DND-41 (cell line): ENCODE results near the gene FBF1.

Source experiments
- ATAC-seq: fragments of 200-7000 bp; cut with Tn5 transposase; 3 replicates; pipeline ENCODE4 v1.9.1; 2021; ENCODE audit warnings: low read depth; ENCODE audit not compliant: insufficient read depth
- DNase-seq: peaks from one replicate; pipeline ENCODE4 v3.0.0-alpha.2; 2020
- H2AFZ ChIP-seq: 2 replicates; pipeline ENCODE4 v1.6.0; 2012; ENCODE audit warnings: low read depth, low read length
- H3K27ac ChIP-seq: 2 replicates; pipeline ENCODE4 v1.5.1; 2012; ENCODE audit warnings: low read length, inconsistent platforms
- H3K27me3 ChIP-seq: fragments of 200-600 bp; sonication (generic); 2 replicates; pipeline ENCODE4 v1.6.0; 2012; ENCODE audit warnings: low read length, mild to moderate bottlenecking, inconsistent platforms; ENCODE audit not compliant: insufficient read depth, poor library complexity
- H3K36me3 ChIP-seq: 2 replicates; pipeline ENCODE4 v1.5.1; 2012; ENCODE audit warnings: low read length, inconsistent platforms; ENCODE audit not compliant: insufficient read depth
- H3K4me1 ChIP-seq: 2 replicates; pipeline ENCODE4 v1.5.1; 2012; ENCODE audit warnings: mild to moderate bottlenecking, low read length; ENCODE audit not compliant: insufficient read depth
- H3K4me2 ChIP-seq: 2 replicates; pipeline ENCODE4 v1.6.0; 2012; ENCODE audit warnings: mild to moderate bottlenecking, moderate library complexity, low read length, inconsistent platforms; ENCODE audit not compliant: insufficient read depth
- H3K4me3 ChIP-seq, 2 experiments: fragments of 200-600 bp in 1 of 2; shearing (Covaris generic) in 1 of 2; 2 replicates each; pipeline ENCODE4 v1.5.1; 2012 to 2016; ENCODE audit warnings: inconsistent platforms in 2 of 2, low read length in 2 of 2, mild to moderate bottlenecking in 2 of 2, low read depth in 1 of 2, moderate library complexity in 1 of 2
- H3K79me2 ChIP-seq: 2 replicates; pipeline ENCODE4 v1.6.0; 2012; ENCODE audit warnings: low read length, inconsistent platforms; ENCODE audit not compliant: insufficient read depth
- H3K9ac ChIP-seq: 2 replicates; pipeline ENCODE4 v1.6.0; 2012; ENCODE audit warnings: low read depth, mild to moderate bottlenecking, inconsistent platforms, low read length, moderate library complexity
- H3K9me3 ChIP-seq: 2 replicates; pipeline ENCODE4 v1.5.1; 2012; ENCODE audit warnings: low read length, moderate library complexity, mild to moderate bottlenecking, inconsistent platforms; ENCODE audit not compliant: insufficient read depth, severe bottlenecking
- H4K20me1 ChIP-seq: 2 replicates; pipeline ENCODE4 v1.6.0; 2012; ENCODE audit warnings: low read length; ENCODE audit not compliant: insufficient read depth
- EZH2 ChIP-seq: IDR thresholded peaks from 3 replicates; pipeline ENCODE4 v1.6.1; 2012; ENCODE audit warnings: borderline replicate concordance, low read depth, mild to moderate bottlenecking, moderate library complexity, low read length, inconsistent platforms; ENCODE audit not compliant: severe bottlenecking
- TF ChIP-seq, protein P1 (sequence below): IDR thresholded peaks from 2 replicates; pipeline ENCODE4 v1.5.1; 2012; ENCODE audit warnings: borderline replicate concordance, low read length, moderate library complexity, mild to moderate bottlenecking; ENCODE audit not compliant: poor library complexity, severe bottlenecking; ENCODE audit errors: extremely low read depth

FBF1 gene

DNA sequence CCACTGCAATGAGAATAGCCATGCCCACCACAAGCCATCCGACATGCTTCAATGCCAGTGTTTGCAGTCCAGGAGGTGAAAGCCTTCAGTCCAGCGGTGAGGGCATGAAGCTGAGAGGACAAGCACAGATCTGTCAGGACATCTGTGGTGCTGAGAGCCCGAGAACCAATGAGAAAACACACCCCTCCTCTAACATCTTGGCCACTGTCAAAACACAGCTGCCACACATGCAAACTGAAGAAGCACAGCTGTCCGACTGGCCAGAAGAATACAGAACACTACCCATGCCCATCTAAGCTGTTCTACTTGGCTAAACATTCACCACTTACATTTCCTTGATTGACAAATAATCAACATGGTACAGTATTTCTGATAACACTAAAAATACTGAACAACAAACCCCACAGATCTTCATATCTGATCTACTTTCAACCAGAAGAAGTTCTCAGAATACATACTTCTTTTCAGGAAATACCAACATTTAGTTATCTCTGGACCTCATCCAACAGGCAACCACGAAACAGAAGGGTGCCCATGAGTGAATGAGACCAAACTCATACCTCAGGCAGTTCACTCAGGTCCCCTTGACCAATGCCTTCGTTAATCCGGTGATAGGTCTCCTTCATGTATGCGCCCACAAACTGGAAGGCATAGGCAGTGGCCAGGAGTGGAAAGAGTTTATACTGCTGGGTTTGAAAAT is 10.2 kb upstream of the FBF1 start:
- H3K36me3 ChIP-seq, result peaks cover 78% of the 10 kb centered on the region
- 0 out of 2 replicates have a peak, but pooled peaks cover 5% of the 10 kb centered on the region for H3K4me1 ChIP-seq
- ATAC-seq, result 0 out of 3 replicates have a peak, but pooled peaks have one; percentile 19
- no peaks in the 10 kb centered on the region for H4K20me1 ChIP-seq
- no peak overlapping the region for H2AFZ ChIP-seq
- no peaks in the 10 kb centered on the region for H3K9me3 ChIP-seq
- H3K9ac ChIP-seq, result no peak overlapping the region
- H3K27ac ChIP-seq, result no peak overlapping the region
- H3K79me2 ChIP-seq, result no peaks in the 10 kb centered on the region
- no peak overlapping the region for H3K4me3 ChIP-seq
- TF ChIP-seq, protein P1, sequence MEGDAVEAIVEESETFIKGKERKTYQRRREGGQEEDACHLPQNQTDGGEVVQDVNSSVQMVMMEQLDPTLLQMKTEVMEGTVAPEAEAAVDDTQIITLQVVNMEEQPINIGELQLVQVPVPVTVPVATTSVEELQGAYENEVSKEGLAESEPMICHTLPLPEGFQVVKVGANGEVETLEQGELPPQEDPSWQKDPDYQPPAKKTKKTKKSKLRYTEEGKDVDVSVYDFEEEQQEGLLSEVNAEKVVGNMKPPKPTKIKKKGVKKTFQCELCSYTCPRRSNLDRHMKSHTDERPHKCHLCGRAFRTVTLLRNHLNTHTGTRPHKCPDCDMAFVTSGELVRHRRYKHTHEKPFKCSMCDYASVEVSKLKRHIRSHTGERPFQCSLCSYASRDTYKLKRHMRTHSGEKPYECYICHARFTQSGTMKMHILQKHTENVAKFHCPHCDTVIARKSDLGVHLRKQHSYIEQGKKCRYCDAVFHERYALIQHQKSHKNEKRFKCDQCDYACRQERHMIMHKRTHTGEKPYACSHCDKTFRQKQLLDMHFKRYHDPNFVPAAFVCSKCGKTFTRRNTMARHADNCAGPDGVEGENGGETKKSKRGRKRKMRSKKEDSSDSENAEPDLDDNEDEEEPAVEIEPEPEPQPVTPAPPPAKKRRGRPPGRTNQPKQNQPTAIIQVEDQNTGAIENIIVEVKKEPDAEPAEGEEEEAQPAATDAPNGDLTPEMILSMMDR, result no peak
- no peak for TF ChIP-seq EZH2
- H3K27me3 ChIP-seq, result no peaks in the 10 kb centered on the region
- no peak for DNase-seq
- H3K4me2 ChIP-seq, result no peak overlapping the region

DNA sequence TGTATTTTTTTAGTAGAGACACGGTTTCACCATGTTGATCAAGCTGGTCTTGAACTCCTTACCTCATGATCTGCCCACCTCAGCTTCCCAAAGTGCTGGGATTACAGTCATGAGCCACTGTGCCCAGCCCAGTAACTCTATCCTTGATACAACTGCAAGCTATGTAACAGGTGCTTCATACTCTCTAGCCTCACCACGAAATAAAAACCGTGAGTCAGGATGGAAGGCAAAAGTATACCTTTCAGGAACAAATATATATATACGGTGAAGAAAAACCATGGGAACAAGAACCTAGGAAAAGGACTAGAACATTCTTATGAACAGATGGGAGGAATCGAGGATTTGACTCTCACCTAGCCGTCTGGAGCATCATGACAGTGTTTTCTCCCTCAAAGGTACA is 9.6 kb upstream of the FBF1 start:
- H3K9me3 ChIP-seq, result no peaks in the 10 kb centered on the region
- 0 out of 2 replicates have a peak, but pooled peaks cover 5% of the 10 kb centered on the region for H3K4me1 ChIP-seq
- H4K20me1 ChIP-seq, result no peaks in the 10 kb centered on the region
- ATAC-seq (no peak), DNase-seq (no peak)
- no peaks in the 10 kb centered on the region for H3K27me3 ChIP-seq
- H2AFZ ChIP-seq, result no peak overlapping the region
- H3K27ac ChIP-seq, result no peak overlapping the region
- no peaks in the 10 kb centered on the region for H3K79me2 ChIP-seq
- peaks cover 76% of the 10 kb centered on the region for H3K36me3 ChIP-seq
- no peak for TF ChIP-seq EZH2
- TF ChIP-seq, protein P1, result no peak
- H3K9ac ChIP-seq, result no peak overlapping the region
- no peak overlapping the region for H3K4me3 ChIP-seq
- H3K4me2 ChIP-seq, result no peak overlapping the region

DNA sequence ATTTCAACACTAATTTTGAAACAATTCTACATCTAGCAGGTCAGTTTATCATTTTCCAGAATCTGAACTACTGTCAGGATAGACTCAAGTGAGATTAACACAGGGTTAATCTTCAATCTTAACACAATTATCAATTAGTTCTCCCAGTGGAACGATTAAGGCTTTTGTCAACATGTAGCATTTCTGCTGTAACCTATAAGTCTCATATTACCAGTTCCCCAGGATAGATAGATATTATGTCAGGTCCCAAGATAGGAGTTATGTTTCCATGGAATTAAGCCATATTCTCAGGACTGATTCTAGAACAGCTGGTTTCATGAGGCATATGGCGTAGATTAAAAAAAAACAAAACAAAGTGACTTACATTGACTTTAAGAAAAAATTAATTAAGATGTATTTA is 4.4 kb upstream of the FBF1 start:
- Histone ChIP-seq H3K4me2 (no peak overlapping the region), H3K79me2 (peaks cover 5% of the 10 kb centered on the region), H3K27me3 (no peaks in the 10 kb centered on the region), H3K36me3 (peaks cover 37% of the 10 kb centered on the region), H3K9me3 (no peaks in the 10 kb centered on the region), H4K20me1 (no peaks in the 10 kb centered on the region), H3K4me1 (peaks cover 12% of the 10 kb centered on the region), H2AFZ (no peak overlapping the region), H3K9ac (no peak overlapping the region), H3K27ac (no peak overlapping the region), H3K4me3 (no peak overlapping the region)
- no peak for ATAC-seq
- no peak for TF ChIP-seq EZH2
- TF ChIP-seq, protein P1, result no peak
- no peak for DNase-seq

DNA sequence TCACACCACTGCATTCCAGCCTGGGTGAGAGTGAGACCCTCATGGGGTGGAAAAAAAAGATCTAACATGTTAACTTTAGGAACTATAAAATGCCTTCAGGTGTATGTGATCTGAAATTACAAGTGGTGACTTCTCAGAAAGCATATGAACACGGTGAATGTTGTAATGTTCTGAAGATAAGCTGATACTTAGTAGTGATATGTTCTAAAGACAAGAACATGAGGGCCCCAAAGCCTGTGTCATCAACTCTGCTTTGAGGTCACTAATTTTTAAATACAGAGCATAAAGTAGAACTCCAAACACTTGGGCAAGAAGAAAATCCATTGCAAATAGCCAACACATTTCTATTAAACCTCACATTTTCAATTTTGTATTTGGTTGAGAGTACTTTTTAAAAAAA is 2.6 kb upstream of the FBF1 start:
- Histone ChIP-seq H4K20me1 (no peaks in the 10 kb centered on the region), H2AFZ (no peak overlapping the region), H3K9ac (no peak overlapping the region), H3K4me1 (peaks cover 17% of the 10 kb centered on the region), H3K79me2 (peaks cover 6% of the 10 kb centered on the region), H3K9me3 (no peaks in the 10 kb centered on the region), H3K4me3 (no peak overlapping the region), H3K36me3 (peaks cover 20% of the 10 kb centered on the region), H3K27me3 (no peaks in the 10 kb centered on the region), H3K27ac (no peak overlapping the region), H3K4me2 (no peak overlapping the region)
- no peak for DNase-seq
- TF ChIP-seq EZH2, result no peak
- TF ChIP-seq, protein P1, result no peak
- ATAC-seq, result no peak
